T-helper 9 cell (primary cell): ENCODE results near the gene HIBCH.
"Not testable (repeated sequence)": the region's sequence is repeated elsewhere in the genome, so short reads cannot be mapped to it uniquely, and the experiment has no call there.

Source experiments
- DNase-seq: peaks from one replicate; pipeline ENCODE4 v3.0.0-alpha.2; 2020

The HIBCH gene

GRCh38 chr2:190184460-190184859 is 135.2 kb downstream of the HIBCH start:
- DNase-seq = no peak

GRCh38 chr2:190183539-190183938 is 136.1 kb downstream of the HIBCH start:
- no peak for DNase-seq

- no peak for DNase-seq
Measured at GRCh38 chr2:190182071-190182524, 137.5 kb downstream of the HIBCH start.

- no peak for DNase-seq
Measured at GRCh38 chr2:190181123-190181669, 138.4 kb downstream of the HIBCH start.

GRCh38 chr2:190180313-190181122 is 139.1 kb downstream of the HIBCH start:
- DNase-seq = peak; percentile 1

- DNase-seq = no peak
Measured at GRCh38 chr2:190179754-190180312, 139.8 kb downstream of the HIBCH start.

DNA sequence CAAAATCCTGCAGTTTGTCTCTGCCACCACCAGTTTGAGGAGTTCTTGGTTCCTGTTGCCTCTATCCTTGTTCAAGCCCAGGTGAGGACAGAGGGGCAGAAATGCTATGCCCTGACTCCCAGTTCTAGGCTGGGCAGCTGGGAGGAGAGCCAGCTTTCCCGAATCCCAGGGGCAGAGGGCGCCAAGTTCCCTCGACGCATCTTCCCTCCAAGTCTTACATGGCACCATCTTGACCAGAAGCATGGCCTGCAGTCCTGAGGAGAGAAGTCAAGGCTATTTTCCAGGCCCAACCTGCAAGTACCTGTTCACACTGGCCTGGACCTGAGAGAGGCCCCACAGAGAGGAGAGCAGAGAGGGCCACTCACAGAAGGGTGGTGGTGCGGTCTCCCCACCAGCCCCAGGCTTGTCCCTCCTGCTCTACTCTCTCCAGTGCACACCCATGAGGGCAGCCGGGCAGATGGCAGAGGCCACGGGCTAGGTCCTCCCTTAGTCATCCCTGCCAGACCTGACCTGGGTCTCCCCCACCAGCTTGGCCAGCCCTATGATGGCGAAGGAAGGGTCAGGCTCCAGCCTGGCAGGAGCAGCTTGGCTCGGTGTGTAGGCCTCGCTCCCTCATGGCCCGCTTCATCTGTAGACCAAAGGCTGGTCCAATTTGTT is 141.4 kb downstream of the HIBCH start:
- no peak for DNase-seq

DNA sequence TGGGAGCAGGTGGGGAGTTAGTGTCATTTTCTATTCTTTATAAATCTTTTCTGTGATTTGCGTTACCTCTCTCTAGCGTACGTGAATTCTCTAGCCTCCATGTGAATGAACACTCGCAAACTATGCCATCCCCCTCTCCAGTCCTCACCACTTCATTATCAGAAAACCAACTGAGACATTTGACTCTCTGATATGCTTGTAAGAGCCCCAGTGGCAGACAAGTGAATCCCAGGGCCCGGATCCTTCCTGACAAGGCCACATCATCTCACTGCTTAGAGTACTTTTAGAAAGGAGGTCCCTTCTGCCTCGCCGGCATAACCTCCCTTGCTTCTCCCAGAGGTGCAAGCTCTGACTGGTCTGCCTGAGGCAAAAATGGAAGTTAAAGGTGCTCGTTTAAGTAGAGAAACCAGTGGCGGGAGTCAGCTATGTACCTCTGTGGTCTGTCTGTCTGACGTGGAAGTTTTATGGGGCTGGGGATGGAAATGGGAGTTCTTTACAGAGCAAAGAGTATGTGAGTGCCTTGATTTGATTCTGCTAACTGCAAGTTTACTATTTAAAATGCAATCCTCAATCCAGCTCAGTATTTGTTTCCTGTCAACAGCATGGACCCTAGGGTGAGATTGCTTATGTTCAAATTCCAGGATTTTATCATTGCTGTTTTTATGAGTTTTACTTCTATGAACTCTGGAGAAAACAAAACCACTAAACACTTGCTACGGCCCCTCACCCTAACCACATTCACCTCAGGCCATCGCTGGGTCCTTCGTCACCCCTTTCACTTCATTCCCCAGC is 142.2 kb downstream of the HIBCH start:
- DNase-seq = no peak

- DNase-seq = no peak
Measured at GRCh38 chr2:190173392-190173791, 146.2 kb downstream of the HIBCH start.

- DNase-seq = no peak
Measured at GRCh38 chr2:190170673-190171072, 149.0 kb downstream of the HIBCH start.

DNA sequence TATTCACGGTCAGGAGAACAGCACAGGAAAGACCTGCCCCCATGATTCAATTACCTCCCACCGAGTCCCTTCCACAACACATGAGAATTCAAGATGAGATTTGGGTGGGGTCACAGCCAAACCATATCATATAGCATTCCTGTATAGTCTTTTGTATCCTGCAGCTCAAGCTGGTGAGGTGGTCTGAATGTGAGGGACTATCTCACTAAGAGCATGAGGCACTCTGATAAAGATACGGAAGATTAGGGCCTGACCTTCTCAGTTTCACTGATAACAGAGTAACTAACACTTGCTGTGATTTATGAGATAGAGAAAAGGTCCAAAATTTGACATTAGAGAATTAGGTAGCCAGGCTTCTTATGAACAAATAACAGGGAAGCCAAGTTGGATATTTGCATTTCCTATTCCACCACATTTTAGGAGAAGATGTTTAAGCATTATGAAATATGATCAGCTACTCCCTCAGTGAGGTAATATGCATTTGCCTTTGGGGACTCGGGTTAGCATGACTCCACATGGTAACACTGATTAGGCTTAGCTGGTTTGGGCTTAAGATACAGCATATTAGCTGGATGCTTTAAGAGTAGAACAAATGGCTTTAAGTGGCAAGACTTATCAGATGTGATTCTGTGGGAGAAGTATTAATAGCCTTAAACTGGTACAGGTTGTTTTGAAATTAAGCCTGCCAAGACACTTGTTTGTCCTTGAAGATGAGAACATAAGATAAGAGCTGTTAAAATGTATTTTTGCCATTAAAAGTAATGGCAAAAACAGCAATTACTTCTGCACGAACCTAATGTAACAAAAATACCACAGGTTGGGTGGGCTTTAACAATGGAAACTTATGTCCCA is 150.2 kb downstream of the HIBCH start:
- no peak for DNase-seq

- no peak for DNase-seq
Measured at GRCh38 chr2:190167702-190168101, 151.9 kb downstream of the HIBCH start.

- DNase-seq = no peak
Measured at GRCh38 chr2:190165491-190165890, 154.1 kb downstream of the HIBCH start.

- DNase-seq = no peak
Measured at GRCh38 chr2:190162851-190163250, 156.8 kb downstream of the HIBCH start.

DNA sequence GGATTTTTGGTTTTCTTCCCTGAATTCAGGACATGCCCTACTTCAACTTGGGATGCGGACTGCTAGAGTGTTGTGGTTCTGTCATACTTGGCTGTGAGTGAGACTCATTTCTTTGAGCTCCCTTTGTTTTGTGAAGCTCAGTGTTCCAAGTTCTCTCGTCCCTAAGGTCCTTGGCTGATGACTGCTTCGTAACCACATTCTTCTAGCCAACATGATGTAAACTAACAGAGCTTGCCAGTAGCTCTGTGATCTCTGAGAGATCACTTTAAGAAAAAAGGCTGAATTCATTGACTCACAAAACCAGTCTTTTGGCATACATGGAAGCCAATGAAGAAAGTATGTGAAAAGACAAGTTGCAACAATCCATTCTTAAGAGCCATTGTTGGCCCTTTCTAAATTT is 160.2 kb downstream of the HIBCH start:
- DNase-seq = no peak

- DNase-seq = no peak
Measured at GRCh38 chr2:190158798-190159434, 160.7 kb downstream of the HIBCH start.

DNA sequence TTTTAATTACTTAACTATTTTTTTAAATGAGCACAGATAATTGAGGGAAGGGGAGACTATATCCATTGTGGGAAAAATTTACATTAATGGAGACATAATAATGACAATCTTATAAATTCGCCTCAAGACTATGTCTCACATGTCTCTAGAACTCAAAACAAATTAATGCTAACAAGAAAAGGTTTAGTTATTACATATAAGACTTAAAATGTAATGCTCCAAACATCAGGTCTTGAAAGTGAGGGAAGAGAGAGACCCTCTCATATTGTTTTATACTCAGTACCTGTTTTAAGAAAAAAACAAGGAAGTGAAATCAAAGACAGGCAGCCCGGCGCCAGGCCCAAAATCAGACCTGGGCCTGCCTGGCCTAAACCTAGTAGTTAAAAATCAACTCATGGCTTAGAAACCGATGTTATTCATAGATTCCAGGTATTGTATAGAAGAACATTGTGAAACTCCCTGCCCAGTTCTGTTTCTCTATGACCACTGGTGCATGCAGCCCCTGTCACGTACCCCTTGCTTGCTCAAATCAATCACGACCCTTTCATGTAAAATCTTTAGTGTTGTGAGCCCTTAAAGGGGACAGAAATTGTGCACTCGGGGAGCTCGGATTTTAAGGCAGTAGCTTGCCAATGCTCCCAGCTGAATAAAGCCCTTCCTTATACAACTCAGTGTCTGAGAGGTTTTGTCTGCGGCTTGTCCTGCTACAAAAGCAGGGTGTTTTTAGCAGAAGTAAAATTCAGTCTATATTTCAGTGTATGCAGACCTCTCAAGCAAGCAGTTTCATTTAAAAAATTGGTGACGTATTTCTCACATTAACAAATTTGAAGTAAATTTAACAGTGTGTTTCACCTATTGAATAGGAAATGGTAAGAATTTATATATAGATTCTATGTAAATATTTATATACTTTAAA is 161.8 kb downstream of the HIBCH start:
- not testable (repeated sequence) for DNase-seq

- no peak for DNase-seq
Measured at GRCh38 chr2:190156530-190157212, 163.0 kb downstream of the HIBCH start.
